Naive thymus-derived CD4-positive, alpha-beta T cell (primary cell): ENCODE measurements around the gene C1orf159. TPM values are rescaled to one million over a fixed set of nuclear protein-coding genes. Genes with fewer than 3 reads are reported as not detected.
A peak's percentile ranks its signal among the peaks of the same experiment; 100 is the strongest.

Experiments
- ATAC-seq: fragments of 150-1000 bp; cut with Tn5 transposase; 2 replicates; pipeline ENCODE4 v1.10.0; 2021; ENCODE audit warnings: mild to moderate bottlenecking, moderate library complexity
- CTCF ChIA-PET: fragments of 350-600 bp; sonication (Branson Sonifier 250); formaldehyde crosslinking; loops from one replicate; lab custom pipeline; 2021; ENCODE audit warnings: antibody characterized with exemption; lab: Charles Lee
- POLR2A ChIA-PET: fragments of 350-600 bp; sonication (Branson Sonifier 250); formaldehyde crosslinking; loops from one replicate; lab custom pipeline; 2021; ENCODE audit warnings: antibody characterized with exemption, inconsistent platforms; lab: Charles Lee
- DNase-seq, 9 donors: peaks; one replicate each; pipeline versions ENCODE4 v3.0.0 to v3.0.0-alpha.2; 2020 to 2022; ENCODE audit warnings: mixed read lengths in 1 of 9
- H3K27ac ChIP-seq: one replicate; pipeline ENCODE4 v1.7.0; 2013; ENCODE audit warnings: mild to moderate bottlenecking, low read depth, low read length, moderate library complexity
- H3K27me3 ChIP-seq, 2 donors: one replicate each; pipeline ENCODE4 v1.7.0; 2013; ENCODE audit warnings: low read length in 2 of 2, mild to moderate bottlenecking in 2 of 2, moderate library complexity in 2 of 2; ENCODE audit not compliant: control insufficient read depth in 2 of 2, insufficient read depth in 2 of 2
- H3K36me3 ChIP-seq, 3 experiments: 1 replicate in 2 of 3; 2 replicates in 1 of 3; pipeline ENCODE4 v1.7.0; 2013; ENCODE audit warnings: low read length in 3 of 3, mild to moderate bottlenecking in 3 of 3, moderate library complexity in 1 of 3; ENCODE audit not compliant: insufficient read depth in 3 of 3, control insufficient read depth in 2 of 3
- H3K4me1 ChIP-seq, 2 donors: one replicate each; pipeline ENCODE4 v1.7.0; 2013; ENCODE audit warnings: low read length in 2 of 2, mild to moderate bottlenecking in 2 of 2, moderate library complexity in 1 of 2; ENCODE audit not compliant: control insufficient read depth in 2 of 2, insufficient read depth in 2 of 2
- H3K4me3 ChIP-seq: 2 replicates; pipeline ENCODE4 v1.7.0; 2013; ENCODE audit warnings: mild to moderate bottlenecking, low read length
- H3K9me3 ChIP-seq, 3 experiments: 1 replicate in 2 of 3; 2 replicates in 1 of 3; pipeline ENCODE4 v1.7.0; 2013; ENCODE audit warnings: low read length in 3 of 3; ENCODE audit not compliant: control insufficient read depth in 2 of 3
- H3K27ac Mint-ChIP-seq, 9 donors: one replicate each; pipeline ENCODE4 v1.8.0; 2020 to 2022; ENCODE audit warnings: mixed read lengths in 9 of 9, mild to moderate bottlenecking in 8 of 9, moderate library complexity in 5 of 9, inconsistent platforms in 2 of 9
- H3K27me3 Mint-ChIP-seq, 5 donors: one replicate each; pipeline ENCODE4 v1.8.0; 2021 to 2022; ENCODE audit warnings: mixed read lengths in 5 of 5, mild to moderate bottlenecking in 1 of 5
- H3K36me3 Mint-ChIP-seq, 5 donors: one replicate each; pipeline ENCODE4 v1.8.0; 2020 to 2022; ENCODE audit warnings: mixed read lengths in 5 of 5, mild to moderate bottlenecking in 3 of 5, inconsistent platforms in 1 of 5
- H3K4me1 Mint-ChIP-seq, 7 donors: one replicate each; pipeline ENCODE4 v1.8.0; 2020 to 2022; ENCODE audit warnings: mixed read lengths in 7 of 7, mild to moderate bottlenecking in 3 of 7, inconsistent platforms in 1 of 7
- H3K4me3 Mint-ChIP-seq, 10 donors: one replicate each; pipeline ENCODE4 v1.8.0; 2020 to 2022; ENCODE audit warnings: mild to moderate bottlenecking in 10 of 10, mixed read lengths in 10 of 10, moderate library complexity in 6 of 10, inconsistent platforms in 2 of 10
- H3K9me3 Mint-ChIP-seq, 11 donors: one replicate each; pipeline ENCODE4 v1.8.0; 2020 to 2022; ENCODE audit warnings: mixed read lengths in 11 of 11, mild to moderate bottlenecking in 4 of 11, inconsistent platforms in 1 of 11, moderate library complexity in 1 of 11
- intact Hi-C, 2 donors: fragments of 100-400 bp; cut with micrococcal nuclease; formaldehyde crosslinking; loops; one replicate each; pipeline ENCODE4 v1.15.1; 2023
- polyA plus RNA-seq, 2 donors: library from polyadenylated mRNA; unstranded; fragments of 300-500 nt; fragmentation: Illumina TruSeq; gene quantifications; one replicate each; pipeline ENCODE4 v1.2.3, GENCODE V29; 2021
- total RNA-seq, 6 experiments: library from RNA in 5 of 6; stranded (reverse) in 5 of 6; gene quantifications; 1 replicate in 5 of 6; 2 replicates in 1 of 6; pipeline ENCODE4 v1.2.3 and lab custom pipeline; 2021 to 2026

The C1orf159 gene
- total and polyA plus RNA-seq, 7 experiments from 2014 or later, result 6.4 to 21.9 (median 19.2) TPM

DNA sequence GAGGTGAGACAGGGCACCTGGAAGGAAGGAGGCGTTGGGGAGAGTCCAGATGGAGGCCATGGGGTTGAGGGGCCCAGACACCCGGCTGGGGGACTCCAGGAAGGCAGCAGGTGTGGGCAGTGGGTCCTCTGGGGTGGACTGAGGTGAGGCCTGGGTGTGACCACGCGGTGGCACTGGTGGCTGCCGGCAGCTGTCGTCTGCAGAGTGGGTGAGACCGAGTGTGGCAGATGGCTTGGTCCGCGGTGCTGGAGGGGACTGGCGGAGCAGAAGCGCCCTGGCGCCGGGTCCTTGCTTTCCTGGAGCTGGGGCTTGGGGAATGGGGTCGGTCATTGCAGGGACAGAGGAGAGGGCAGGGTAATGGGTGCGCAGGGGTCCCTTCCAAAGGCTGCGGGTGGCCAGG lies 83.5 kb downstream of the C1orf159 start:
- ATAC-seq, result no peak
- CTCF ChIA-PET, result interaction anchor here (2.2 to 3.6 kb wide), 2 partner anchors 15 to 31 kb away, joined by 9 to 16 read pairs; no protein-coding TSS in a partner anchor
- peaks cover 0 to 16% of the 10 kb centered on the region in 2 donors for H3K27me3 ChIP-seq
- H3K9me3 ChIP-seq, result no peaks in the 10 kb centered on the region
- no peak overlapping the region for H3K4me3 ChIP-seq
- H3K36me3 ChIP-seq, result no peaks in the 10 kb centered on the region
- H3K36me3 Mint-ChIP-seq, result no peaks in the 10 kb centered on the region
- peaks cover 0 to 5% of the 10 kb centered on the region in 2 donors for H3K4me1 ChIP-seq
- peak overlapping the region in 3 of 9 donors; percentile 32 to 51 (median 49) for H3K27ac Mint-ChIP-seq
- POLR2A ChIA-PET, result interaction anchor here (0.7 kb wide), 1 partner anchor 141 kb away, joined by 3 read pairs; the partner anchor contains the start of gene TTLL10
- DNase-seq, result no peak
- no peak overlapping the region for H3K27ac ChIP-seq
- intact Hi-C loops, result loop anchor here (2.0 to 5.0 kb wide), 3 partner anchors 240 to 340 kb away; partner anchors contain the start of gene UBE2J2 (in 1 of the 2)
- no peaks in the 10 kb centered on the region for H3K9me3 Mint-ChIP-seq
- peak overlapping the region in 9 of 10 donors; percentile 23 to 76 (median 57) for H3K4me3 Mint-ChIP-seq
- peaks cover 0 to 8% (median 6%) of the 10 kb centered on the region in 7 donors for H3K4me1 Mint-ChIP-seq
- peaks cover 3 to 21% (median 14%) of the 10 kb centered on the region in 5 donors for H3K27me3 Mint-ChIP-seq

Other genes with a start within 250 kb of the C1orf159 start
- gene SAMD11, start 192.2 kb downstream of the C1orf159 start, total RNA-seq, result not detected
- gene SAMD11, start 192.2 kb downstream of the C1orf159 start, polyA plus RNA-seq, result under 1 TPM; 0.10 to 0.24 TPM
- gene NOC2L, start 156.8 kb downstream of the C1orf159 start, total RNA-seq, result 10 to 100 TPM; 46.6 to 88.3 (median 67.9) TPM
- gene NOC2L, start 156.8 kb downstream of the C1orf159 start, polyA plus RNA-seq, result 10 to 100 TPM; 62.7 to 82.5 TPM
- gene KLHL17, start 155.5 kb downstream of the C1orf159 start, total RNA-seq, result 10 to 100 TPM; 14.2 to 34.2 (median 32.0) TPM
- 1 to 10 TPM in 1 of 2 donors, under 1 TPM in 1; 0.58 to 2.6 TPM for gene KLHL17, start 155.5 kb downstream of the C1orf159 start, polyA plus RNA-seq
- gene PLEKHN1, start 149.6 kb downstream of the C1orf159 start, total RNA-seq, result 1 to 10 TPM in 3 of 5 experiments, under 1 TPM in 2; 0.24 to 3.0 (median 1.0) TPM
- gene PLEKHN1, start 149.6 kb downstream of the C1orf159 start, polyA plus RNA-seq, result under 1 TPM in 1 of 2 donors, not detected in 1; 0.18 TPM
- gene PERM1, start 134.0 kb downstream of the C1orf159 start, total RNA-seq, result not detected
- gene PERM1, start 134.0 kb downstream of the C1orf159 start, polyA plus RNA-seq, result not detected
- 10 to 100 TPM in 2 of 5 experiments, under 1 TPM in 1, not detected in 2; 0.22 to 35.0 (median 18.8) TPM for gene HES4, start 116.0 kb downstream of the C1orf159 start, total RNA-seq
- gene HES4, start 116.0 kb downstream of the C1orf159 start, polyA plus RNA-seq, result 1 to 10 TPM in 1 of 2 donors, under 1 TPM in 1; 0.61 to 1.8 TPM
- 100 to 1,000 TPM in 1 of 5 experiments, 10 to 100 TPM in 4; 17.4 to 227 (median 25.4) TPM for gene ISG15, start 102.6 kb downstream of the C1orf159 start, total RNA-seq
- gene ISG15, start 102.6 kb downstream of the C1orf159 start, polyA plus RNA-seq, result 100 to 1,000 TPM; 114 to 218 TPM
- 10 to 100 TPM in 1 of 5 experiments, 1 to 10 TPM in 4; 1.8 to 10.9 (median 4.9) TPM for gene AGRN, start 96.0 kb downstream of the C1orf159 start, total RNA-seq
- 1 to 10 TPM in 1 of 2 donors, under 1 TPM in 1; 0.19 to 1.2 TPM for gene AGRN, start 96.0 kb downstream of the C1orf159 start, polyA plus RNA-seq
- under 1 TPM in 1 of 5 experiments, not detected in 4; 0.32 TPM for gene RNF223, start 41.8 kb downstream of the C1orf159 start, total RNA-seq
- not detected for gene RNF223, start 41.8 kb downstream of the C1orf159 start, polyA plus RNA-seq
- under 1 TPM in 2 of 5 experiments, not detected in 3; 0.58 to 0.80 TPM for gene TTLL10, start 57.8 kb upstream of the C1orf159 start, total RNA-seq
- not detected for gene TTLL10, start 57.8 kb upstream of the C1orf159 start, polyA plus RNA-seq
- gene TNFRSF18, start 90.5 kb upstream of the C1orf159 start, total RNA-seq, result 10 to 100 TPM in 2 of 5 experiments, 1 to 10 TPM in 1, not detected in 2; 2.6 to 81.7 (median 12.6) TPM
- under 1 TPM in 1 of 2 donors, not detected in 1; 0.32 TPM for gene TNFRSF18, start 90.5 kb upstream of the C1orf159 start, polyA plus RNA-seq
- gene TNFRSF4, start 98.1 kb upstream of the C1orf159 start, total RNA-seq, result 100 to 1,000 TPM in 1 of 5 experiments, 10 to 100 TPM in 1, 1 to 10 TPM in 2, under 1 TPM in 1; 0.49 to 192 (median 7.8) TPM
- 1 to 10 TPM; 1.4 to 1.5 TPM for gene TNFRSF4, start 98.1 kb upstream of the C1orf159 start, polyA plus RNA-seq
- gene SDF4, start 115.9 kb upstream of the C1orf159 start, total RNA-seq, result 100 to 1,000 TPM in 4 of 5 experiments, 10 to 100 TPM in 1; 75.8 to 124 (median 110) TPM
- 10 to 100 TPM; 74.8 to 90.7 TPM for gene SDF4, start 115.9 kb upstream of the C1orf159 start, polyA plus RNA-seq
- gene B3GALT6, start 116.1 kb upstream of the C1orf159 start, total RNA-seq, result 10 to 100 TPM; 10.9 to 29.0 (median 22.8) TPM
- gene B3GALT6, start 116.1 kb upstream of the C1orf159 start, polyA plus RNA-seq, result 10 to 100 TPM in 1 of 2 donors, 1 to 10 TPM in 1; 7.2 to 12.7 TPM
- gene C1QTNF12, start 130.6 kb upstream of the C1orf159 start, total RNA-seq, result 1 to 10 TPM; 2.5 to 5.8 (median 3.0) TPM
- gene C1QTNF12, start 130.6 kb upstream of the C1orf159 start, polyA plus RNA-seq, result under 1 TPM in 1 of 2 donors, not detected in 1; 0.56 TPM
- gene UBE2J2, start 157.8 kb upstream of the C1orf159 start, total RNA-seq, result 10 to 100 TPM; 62.3 to 89.3 (median 75.1) TPM
- 10 to 100 TPM; 86.1 to 92.2 TPM for gene UBE2J2, start 157.8 kb upstream of the C1orf159 start, polyA plus RNA-seq
- 10 to 100 TPM in 3 of 5 experiments, 1 to 10 TPM in 2; 4.2 to 15.8 (median 10.1) TPM for gene SCNN1D, start 164.3 kb upstream of the C1orf159 start, total RNA-seq
- not detected for gene SCNN1D, start 164.3 kb upstream of the C1orf159 start, polyA plus RNA-seq
- gene ACAP3, start 191.8 kb upstream of the C1orf159 start, total RNA-seq, result 10 to 100 TPM; 51.5 to 70.8 (median 58.2) TPM
- gene ACAP3, start 191.8 kb upstream of the C1orf159 start, polyA plus RNA-seq, result 1 to 10 TPM; 3.2 to 5.9 TPM
- gene PUSL1, start 192.5 kb upstream of the C1orf159 start, total RNA-seq, result 10 to 100 TPM; 17.7 to 25.4 (median 19.4) TPM
- 10 to 100 TPM; 16.2 to 26.1 TPM for gene PUSL1, start 192.5 kb upstream of the C1orf159 start, polyA plus RNA-seq
- gene INTS11, start 208.6 kb upstream of the C1orf159 start, total RNA-seq, result 100 to 1,000 TPM; 126 to 187 (median 161) TPM
- 10 to 100 TPM; 62.8 to 74.0 TPM for gene INTS11, start 208.6 kb upstream of the C1orf159 start, polyA plus RNA-seq
- 10 to 100 TPM; 11.5 to 29.3 (median 19.1) TPM for gene CPTP, start 208.7 kb upstream of the C1orf159 start, total RNA-seq
- gene CPTP, start 208.7 kb upstream of the C1orf159 start, polyA plus RNA-seq, result 10 to 100 TPM; 17.7 to 26.5 TPM
- gene TAS1R3, start 215.2 kb upstream of the C1orf159 start, total RNA-seq, result 1 to 10 TPM; 1.1 to 2.6 (median 1.8) TPM
- gene TAS1R3, start 215.2 kb upstream of the C1orf159 start, polyA plus RNA-seq, result under 1 TPM in 1 of 2 donors, not detected in 1; 0.32 TPM
- 10 to 100 TPM; 40.2 to 54.9 (median 45.9) TPM for gene DVL1, start 233.3 kb upstream of the C1orf159 start, total RNA-seq
- 1 to 10 TPM in 1 of 2 donors, under 1 TPM in 1; 0.78 to 1.1 TPM for gene DVL1, start 233.3 kb upstream of the C1orf159 start, polyA plus RNA-seq
- gene MXRA8, start 242.5 kb upstream of the C1orf159 start, total RNA-seq, result 1 to 10 TPM in 3 of 5 experiments, under 1 TPM in 2; 0.39 to 2.2 (median 1.0) TPM
- gene MXRA8, start 242.5 kb upstream of the C1orf159 start, polyA plus RNA-seq, result under 1 TPM; 0.41 to 0.66 TPM